Islet precursor cell (in vitro differentiated cells): ENCODE measurements around the gene MRPL54.

Source experiments
- DNase-seq: peaks from one replicate; pipeline ENCODE4 v3.0.0-alpha.2; 2018

MRPL54 gene

GRCh38 chr19:3762501-3763459 lies at the start of gene MRPL54:
MRPL54 (plus strand) TSS chr19:3762682; CDS start chr19:3762701, 19 bp downstream.
- peak; percentile 99 for DNase-seq

GRCh38 chr19:3716147-3716668 lies 46.3 kb upstream of the MRPL54 start:
- no peak for DNase-seq

GRCh38 chr19:3719868-3720267 lies 42.6 kb upstream of the MRPL54 start:
- DNase-seq = no peak

- no peak for DNase-seq
These were observed 42.0 kb upstream of the MRPL54 start for GRCh38 chr19:3720349-3720917.

- DNase-seq = peak; percentile 98
These were observed 41.2 kb upstream of the MRPL54 start for GRCh38 chr19:3721131-3721886.

- DNase-seq = no peak
These were observed 40.5 kb upstream of the MRPL54 start for GRCh38 chr19:3721887-3722442.

GRCh38 chr19:3722443-3723109 lies 39.9 kb upstream of the MRPL54 start:
- DNase-seq = peak; percentile 88

- no peak for DNase-seq
These were observed 39.4 kb upstream of the MRPL54 start for GRCh38 chr19:3723110-3723488.

- DNase-seq = no peak
These were observed 38.6 kb upstream of the MRPL54 start for GRCh38 chr19:3723883-3724282.

GRCh38 chr19:3725121-3725520 lies 37.4 kb upstream of the MRPL54 start:
- DNase-seq = no peak

GRCh38 chr19:3725640-3726310 lies 36.7 kb upstream of the MRPL54 start:
- DNase-seq = no peak

- no peak for DNase-seq
These were observed 32.0 kb upstream of the MRPL54 start for GRCh38 chr19:3730457-3730958.

- DNase-seq = no peak
These were observed 30.4 kb upstream of the MRPL54 start for GRCh38 chr19:3732108-3732507.

GRCh38 chr19:3733549-3734309 lies 28.8 kb upstream of the MRPL54 start:
- no peak for DNase-seq

GRCh38 chr19:3734310-3734600 lies 28.2 kb upstream of the MRPL54 start:
- DNase-seq = no peak

GRCh38 chr19:3736106-3736724 lies 26.3 kb upstream of the MRPL54 start:
- no peak for DNase-seq

GRCh38 chr19:3737487-3738205 lies 24.8 kb upstream of the MRPL54 start:
- no peak for DNase-seq

GRCh38 chr19:3738477-3739220 lies 23.8 kb upstream of the MRPL54 start:
- no peak for DNase-seq

GRCh38 chr19:3740431-3740830 lies 22.1 kb upstream of the MRPL54 start:
- no peak for DNase-seq
